GM12865 (cell line): ENCODE results near the gene ZNF148.
"Not testable (repeated sequence)": the region's sequence is repeated elsewhere in the genome, so short reads cannot be mapped to it uniquely, and the experiment has no call there.

Source experiments
- DNase-seq: peaks from one replicate; pipeline ENCODE4 v3.0.0; 2010; ENCODE audit warnings: low read depth
- H3K4me3 ChIP-seq: 2 replicates; pipeline ENCODE4 v1.5.1; 2011; ENCODE audit warnings: mild to moderate bottlenecking, low read depth, low read length, control low read depth
- CTCF ChIP-seq: IDR thresholded peaks from 2 replicates; pipeline ENCODE4 v1.5.1; 2011; ENCODE audit warnings: low read length, control low read depth, low read depth, inconsistent platforms; ENCODE audit not compliant: insufficient read depth; ENCODE audit errors: missing control alignments

The ZNF148 gene

GRCh38 chr3:125374996-125375941 is at the start of gene ZNF148:
Gene ZNF148 (minus strand): TSS chr3:125375325. CDS start chr3:125313640, 61,685 bp downstream.
- DNase-seq, result peak; percentile 96
- no peak for TF ChIP-seq CTCF
- H3K4me3 ChIP-seq, result peak within 1 kb of the TSS; percentile 84

GRCh38 chr3:125418306-125418705 is 43.2 kb upstream of the ZNF148 start:
- no peak for TF ChIP-seq CTCF
- H3K4me3 ChIP-seq, result no peak overlapping the region

GRCh38 chr3:125416235-125416634 is 41.1 kb upstream of the ZNF148 start:
- no peak overlapping the region for H3K4me3 ChIP-seq
- TF ChIP-seq CTCF, result no peak
- DNase-seq, result no peak

More at GRCh38 chr3:125418306-125418705, 43.2 kb upstream of the ZNF148 start:
- no peak for DNase-seq

GRCh38 chr3:125414669-125415068 is 39.5 kb upstream of the ZNF148 start:
- H3K4me3 ChIP-seq, result no peak overlapping the region
- no peak for DNase-seq
- TF ChIP-seq CTCF, result no peak

- H3K4me3 ChIP-seq, result no peak overlapping the region
- TF ChIP-seq CTCF, result no peak
- no peak for DNase-seq
Measured at GRCh38 chr3:125410922-125411321, 35.8 kb upstream of the ZNF148 start.

GRCh38 chr3:125406070-125406469 is 30.9 kb upstream of the ZNF148 start:
- H3K4me3 ChIP-seq, result no peak overlapping the region
- no peak for TF ChIP-seq CTCF
- no peak for DNase-seq

- not testable (repeated sequence) for H3K4me3 ChIP-seq, DNase-seq
Measured at GRCh38 chr3:125405515-125405914, 30.4 kb upstream of the ZNF148 start.
